Stimulated activated CD8-positive, alpha-beta memory T cell treated with anti-CD3 and anti-CD28 coated beads, Interleukin-12 subunit alpha, Interleukin-12 subunit beta, amount 100 ng/mL, for 24 hours (primary cell): ENCODE results near the gene INSM1.
"Not testable (repeated sequence)": the region's sequence is repeated elsewhere in the genome, so short reads cannot be mapped to it uniquely, and the experiment has no call there.

Experiments used
- DNase-seq: peaks from one replicate; pipeline ENCODE4 v3.0.0-alpha.2; 2020; ENCODE audit errors: extremely low read depth

Gene INSM1

GRCh38 chr20:20367575-20368417, at the start of gene INSM1:
Gene INSM1, plus strand, starts transcription at chr20:20368104. Its CDS starts 164 bp downstream, at chr20:20368268.
- no peak for DNase-seq

GRCh38 chr20:20318365-20319161, 49.3 kb upstream of the INSM1 start:
- DNase-seq, result no peak

GRCh38 chr20:20321134-20321533, 46.8 kb upstream of the INSM1 start:
- no peak for DNase-seq

- DNase-seq, result no peak
These were observed 46.0 kb upstream of the INSM1 start for GRCh38 chr20:20321917-20322316.

- no peak for DNase-seq
These were observed 45.0 kb upstream of the INSM1 start for GRCh38 chr20:20322912-20323311.

- no peak for DNase-seq
These were observed 40.2 kb upstream of the INSM1 start for GRCh38 chr20:20327746-20328145.

- no peak for DNase-seq
These were observed 38.3 kb upstream of the INSM1 start for GRCh38 chr20:20329564-20329963.

GRCh38 chr20:20331156-20331555, 36.7 kb upstream of the INSM1 start:
- no peak for DNase-seq

- no peak for DNase-seq
These were observed 36.1 kb upstream of the INSM1 start for GRCh38 chr20:20331817-20332216.

GRCh38 chr20:20333866-20334265, 34.0 kb upstream of the INSM1 start:
- no peak for DNase-seq

GRCh38 chr20:20334489-20334888, 33.4 kb upstream of the INSM1 start:
- DNase-seq, result no peak

- DNase-seq, result no peak
These were observed 29.7 kb upstream of the INSM1 start for GRCh38 chr20:20338133-20338730.

- no peak for DNase-seq
These were observed 27.5 kb upstream of the INSM1 start for GRCh38 chr20:20340443-20340842.

GRCh38 chr20:20341371-20341770, 26.5 kb upstream of the INSM1 start:
- no peak for DNase-seq

GRCh38 chr20:20342066-20342465, 25.8 kb upstream of the INSM1 start:
- DNase-seq, result no peak

GRCh38 chr20:20343932-20344331, 24.0 kb upstream of the INSM1 start:
- DNase-seq, result no peak

- DNase-seq, result no peak
These were observed 23.4 kb upstream of the INSM1 start for GRCh38 chr20:20344476-20344875.

- no peak for DNase-seq
These were observed 14.3 kb upstream of the INSM1 start for GRCh38 chr20:20353576-20353975.

GRCh38 chr20:20355503-20355902, 12.4 kb upstream of the INSM1 start:
- not testable (repeated sequence) for DNase-seq

- no peak for DNase-seq
These were observed 9.1 kb upstream of the INSM1 start for GRCh38 chr20:20358801-20359200.

- no peak for DNase-seq
These were observed 8.3 kb upstream of the INSM1 start for GRCh38 chr20:20359628-20360027.

GRCh38 chr20:20360464-20360863, 7.4 kb upstream of the INSM1 start:
- no peak for DNase-seq
